IMR-90 (cell line): Measurements from ENCODE around the gene ST6GALNAC4. TPM values are rescaled to one million over a fixed set of nuclear protein-coding genes. Genes with fewer than 3 reads are reported as not detected.

Experiments
- ATAC-seq: fragments of 200-7000 bp; cut with Tn5 transposase; 2 replicates; pipeline ENCODE4 v1.9.1; 2020; ENCODE audit warnings: low read depth, mild to moderate bottlenecking, moderate library complexity
- BruUV-seq: library from RNA; stranded (reverse); fragments of 400-500 nt; replicated peaks from 2 replicates; lab custom pipeline; 2021; lab: Mats Ljungman, UMichigan
- CTCF ChIA-PET: fragments of 300-600 bp; formaldehyde crosslinking; extraction: SDS; loops from one replicate; lab custom pipeline; 2021; ENCODE audit warnings: antibody characterized with exemption; lab: Yijun Ruan, JAX
- POLR2A ChIA-PET: fragments of 300-600 bp; sonication (Branson Sonifier 250); formaldehyde crosslinking; loops from one replicate; lab custom pipeline; 2022; ENCODE audit warnings: antibody characterized with exemption; ENCODE audit not compliant: unreplicated experiment; lab: Charles Lee
- DNase-seq: peaks from one replicate; pipeline ENCODE4 v3.0.0; 2013
- H2AFZ ChIP-seq: replicated peaks from 2 replicates; pipeline ENCODE3; 2013; ENCODE audit warnings: low read length, mild to moderate bottlenecking; ENCODE audit not compliant: poor library complexity
- H2AK5ac ChIP-seq: 2 replicates; pipeline ENCODE4 v1.6.1; 2013; ENCODE audit warnings: low read depth, low read length, inconsistent platforms
- H2AK9ac ChIP-seq: replicated peaks from 2 replicates; pipeline ENCODE3; 2013; ENCODE audit warnings: mild to moderate bottlenecking, low read depth, low read length, moderate library complexity; ENCODE audit not compliant: poor library complexity
- H2BK120ac ChIP-seq: 2 replicates; pipeline ENCODE4 v1.6.1; 2013; ENCODE audit warnings: low read depth, low read length, inconsistent platforms
- H2BK15ac ChIP-seq: 3 replicates; pipeline ENCODE4 v1.6.1; 2013; ENCODE audit warnings: low read depth, low read length, inconsistent platforms
- H2BK20ac ChIP-seq: 2 replicates; pipeline ENCODE4 v1.6.1; 2013; ENCODE audit warnings: low read depth, mild to moderate bottlenecking, inconsistent platforms, low read length, moderate library complexity
- H2BK5ac ChIP-seq: 2 replicates; pipeline ENCODE4 v1.6.1; 2013; ENCODE audit warnings: mild to moderate bottlenecking, low read depth, low read length, inconsistent platforms; ENCODE audit not compliant: poor library complexity, severe bottlenecking
- H3K14ac ChIP-seq: replicated peaks from 2 replicates; pipeline ENCODE4 v1.6.1; 2013; ENCODE audit warnings: low read depth, low read length, inconsistent platforms
- H3K18ac ChIP-seq: 2 replicates; pipeline ENCODE4 v1.6.1; 2013; ENCODE audit warnings: low read depth, low read length, control low read depth
- H3K23ac ChIP-seq: 2 replicates; pipeline ENCODE4 v1.6.1; 2013; ENCODE audit warnings: low read depth, low read length, inconsistent platforms
- H3K27ac ChIP-seq: 2 replicates; pipeline ENCODE4 v1.5.1; 2013; ENCODE audit warnings: mild to moderate bottlenecking, control low read depth, low read length; ENCODE audit not compliant: insufficient read depth
- H3K27me3 ChIP-seq: 2 replicates; pipeline ENCODE4 v1.6.1; 2013; ENCODE audit warnings: low read length; ENCODE audit not compliant: control insufficient read depth, insufficient read depth
- H3K36me3 ChIP-seq: 2 replicates; pipeline ENCODE4 v1.6.1; 2013; ENCODE audit warnings: low read length, mixed read lengths; ENCODE audit not compliant: control insufficient read depth, insufficient read depth
- H3K4ac ChIP-seq: 2 replicates; pipeline ENCODE4 v1.6.1; 2013; ENCODE audit warnings: low read depth, low read length, inconsistent platforms
- H3K4me1 ChIP-seq: 2 replicates; pipeline ENCODE4 v1.6.1; 2013; ENCODE audit warnings: low read length, mixed read lengths; ENCODE audit not compliant: control insufficient read depth, insufficient read depth
- H3K4me2 ChIP-seq: 2 replicates; pipeline ENCODE4 v1.6.1; 2013; ENCODE audit warnings: low read depth, mild to moderate bottlenecking, control low read depth, low read length, moderate library complexity
- H3K4me3 ChIP-seq: 2 replicates; pipeline ENCODE4 v1.5.1; 2013; ENCODE audit warnings: low read depth, mild to moderate bottlenecking, control low read depth, low read length, moderate library complexity; ENCODE audit not compliant: insufficient read depth
- H3K56ac ChIP-seq: 2 replicates; pipeline ENCODE4 v1.6.1; 2013; ENCODE audit warnings: low read length, inconsistent platforms; ENCODE audit not compliant: insufficient read depth; ENCODE audit errors: extremely low read depth
- H3K79me1 ChIP-seq, 2 experiments: 2 replicates each; pipeline ENCODE4 v1.6.1; 2013; ENCODE audit warnings: low read length in 2 of 2, inconsistent platforms in 1 of 2, low read depth in 1 of 2
- H3K9ac ChIP-seq: 2 replicates; pipeline ENCODE4 v1.6.1; 2013; ENCODE audit warnings: low read depth, low read length, control low read depth
- H3K9me1 ChIP-seq: 2 replicates; pipeline ENCODE4 v1.6.1; 2013; ENCODE audit warnings: low read length, inconsistent platforms; ENCODE audit not compliant: insufficient read depth
- H3K9me3 ChIP-seq: 2 replicates; pipeline ENCODE4 v1.6.1; 2013; ENCODE audit warnings: low read length; ENCODE audit not compliant: control insufficient read depth, insufficient read depth
- H4K20me1 ChIP-seq: 2 replicates; pipeline ENCODE4 v1.6.1; 2013; ENCODE audit warnings: low read length, inconsistent platforms; ENCODE audit not compliant: insufficient read depth
- H4K5ac ChIP-seq: 2 replicates; pipeline ENCODE4 v1.6.1; 2013; ENCODE audit warnings: mild to moderate bottlenecking, low read depth, low read length, control low read depth
- H4K8ac ChIP-seq, 2 experiments: 2 replicates each; pipeline ENCODE4 v1.6.1; 2013; ENCODE audit warnings: low read depth in 2 of 2, low read length in 2 of 2, control low read depth in 1 of 2, inconsistent platforms in 1 of 2
- H4K91ac ChIP-seq: 2 replicates; pipeline ENCODE4 v1.6.1; 2013; ENCODE audit warnings: low read depth, low read length, inconsistent platforms; ENCODE audit not compliant: insufficient read depth
- CEBPB ChIP-seq: IDR thresholded peaks from 2 replicates; pipeline ENCODE4 v1.6.1; 2012; ENCODE audit warnings: low read depth, low read length, improper control_type of control experiment
- MAZ ChIP-seq: IDR thresholded peaks from 2 replicates; pipeline ENCODE4 v1.6.1; 2012; ENCODE audit warnings: low read depth, mild to moderate bottlenecking, low read length, improper control_type of control experiment, moderate library complexity, borderline replicate concordance
- WGBS, 2 experiments: methylation state at CpG; one replicate each; pipeline versions ENCODE4 v1.1.5 to v1.1.7; 2013; ENCODE audit warnings: missing lambda C conversion rate in 2 of 2; ENCODE audit not compliant: insufficient read length in 1 of 2; ENCODE audit errors: extremely low coverage in 2 of 2; 5-methylcytosine and 5-hydroxymethylcytosine counted together
- dilution Hi-C: fragments of 300-500 bp; cut with HindIII; formaldehyde crosslinking; loops from one replicate; pipeline ENCODE4 v1.14.3; 2018; ENCODE audit warnings: low sequenced_read_pairs; ENCODE audit not compliant: unreplicated experiment
- in situ Hi-C: fragments of 300-500 bp; cut with MboI; formaldehyde crosslinking; loops from 3 replicates; pipeline ENCODE4 v1.14.3; 2019; ENCODE audit warnings: low sequenced_read_pairs, inconsistent platforms, mixed read lengths
- intact Hi-C: fragments of 100-400 bp; cut with micrococcal nuclease; formaldehyde crosslinking; loops from 2 replicates; pipeline ENCODE4 v1.10.0; 2022
- polyA plus RNA-seq, 3 experiments: library from polyadenylated mRNA; depleted of rRNA; stranded (reverse); fragments of >200 nt; gene quantifications; 2 replicates each; pipeline ENCODE4 v1.2.3, GENCODE V29; 2012; ENCODE audit warnings: low replicate concordance in 1 of 3
- total RNA-seq: library from RNA; depleted of rRNA; stranded (reverse); fragments of >200 nt; gene quantifications from 2 replicates; pipeline ENCODE4 v1.2.3, GENCODE V29; 2012

ST6GALNAC4 gene
- total and polyA plus RNA-seq, 2 of the 4 experiments (the other 2 are of a cell fraction) = 12.5 to 32.9 TPM

DNA sequence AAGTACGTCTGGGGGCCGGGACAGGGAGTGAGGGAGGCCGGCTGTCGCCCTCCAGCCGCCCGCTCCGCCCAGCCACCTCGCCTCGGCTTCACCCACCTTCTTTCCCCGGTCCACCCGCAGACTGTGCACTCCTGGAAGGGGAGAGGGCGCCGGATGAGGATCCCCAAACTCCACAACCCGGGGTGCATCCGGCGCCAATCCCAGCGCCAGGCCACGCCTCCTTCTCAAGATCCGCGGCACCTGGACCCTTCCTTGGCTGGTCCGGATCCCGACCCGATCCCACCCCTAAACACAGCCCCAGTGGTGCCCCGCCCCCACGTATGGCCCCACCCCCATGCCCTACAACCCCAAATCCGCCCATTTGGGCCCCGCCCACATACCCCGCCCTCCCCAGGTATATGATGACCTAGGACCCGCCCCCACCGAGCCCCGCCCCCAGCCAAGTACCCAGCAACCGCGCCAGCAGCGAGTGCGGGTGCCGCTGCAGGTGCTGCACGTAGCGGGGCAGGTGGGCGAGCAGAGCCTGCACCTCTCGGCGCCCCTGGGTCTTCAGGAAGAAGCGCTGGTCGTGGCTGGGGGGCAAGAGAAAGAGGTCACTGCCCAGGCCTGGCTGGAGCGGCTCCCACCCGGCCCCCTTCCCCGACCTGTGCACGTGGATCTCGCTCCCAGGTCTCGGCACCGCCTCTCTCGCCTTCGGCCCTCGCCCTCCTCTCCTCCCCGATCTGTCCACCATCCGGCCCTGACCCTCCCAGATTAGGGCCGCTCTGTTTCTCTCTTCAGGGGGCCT lies 10.6 kb upstream of the ST6GALNAC4 start:
- Histone ChIP-seq H2AK9ac (peak overlapping the region; percentile 65), H3K9me1 (peaks cover 17% of the 10 kb centered on the region), H2AFZ (peak overlapping the region; percentile 87), H3K4me3 (no peak overlapping the region), H4K20me1 (peaks cover 14% of the 10 kb centered on the region), H3K4me2 (no peak overlapping the region; the same call in 1 of the 2 replicates), H3K27me3 (no peaks in the 10 kb centered on the region), H2AK5ac (peak overlapping the region; percentile 74; the same call in 1 of the 2 replicates), H4K8ac (no peak overlapping the region; a peak in 1 of 4 replicates), H3K36me3 (no peaks in the 10 kb centered on the region), H2BK15ac (no peak overlapping the region), H2BK5ac (no peak overlapping the region), H3K14ac (no peak overlapping the region), H3K18ac (no peak overlapping the region), H3K79me1 (0 out of 4 replicates have a peak, but pooled peaks cover 0 to 12% of the 10 kb centered on the region in 2 experiments), H3K27ac (no peak overlapping the region), H3K56ac (no peak overlapping the region; the same call in 1 of the 2 replicates), H2BK120ac (no peak overlapping the region), H3K9ac (no peak overlapping the region), H3K23ac (no peak overlapping the region), H4K91ac (no peak overlapping the region), H3K4ac (no peak overlapping the region), H4K5ac (no peak overlapping the region), H3K9me3 (no peaks in the 10 kb centered on the region), H3K4me1 (peaks cover 13% of the 10 kb centered on the region), H2BK20ac (no peak overlapping the region)
- POLR2A ChIA-PET = interaction anchor here (0.6 kb wide), 1 partner anchor 1063 kb away, joined by 4 read pairs; no protein-coding TSS in a partner anchor
- ATAC-seq (no peak), DNase-seq (no peak)
- CTCF ChIA-PET = interaction anchor here (1.3 kb wide), 1 partner anchor 191 kb away, joined by 3 read pairs; no protein-coding TSS in a partner anchor
- 20% methylated on average over 2 of the region's 56 CpGs; no CpG with 5 or more reads in 1 of the 2 experiments for WGBS, 2 experiments
- no peak for TF ChIP-seq CEBPB
- TF ChIP-seq MAZ = 0 out of 2 replicates have a peak, but pooled peaks have one; percentile 3
- in situ Hi-C loops (no loop called here), intact Hi-C loops (loop anchor here (10.0 kb wide), 2 partner anchors 423 to 723 kb away; no protein-coding TSS in a partner anchor), dilution Hi-C loops (no loop called here)
- BruUV-seq = no TSS peak
